ENCODE results near the gene NLRC4. TPM values are rescaled to one million over a fixed set of nuclear protein-coding genes. Genes with fewer than 3 reads are reported as not detected.

NLRC4 gene
- total and polyA plus RNA-seq, 8 donors = 0.30 to 1.3 (median 0.83) TPM; not detected in 2

- H3K36me3 ChIP-seq = no peaks in the 10 kb centered on the region
Observed at GRCh38 chr2:32272279-32272678, 7.6 kb upstream of the NLRC4 start.

DNA sequence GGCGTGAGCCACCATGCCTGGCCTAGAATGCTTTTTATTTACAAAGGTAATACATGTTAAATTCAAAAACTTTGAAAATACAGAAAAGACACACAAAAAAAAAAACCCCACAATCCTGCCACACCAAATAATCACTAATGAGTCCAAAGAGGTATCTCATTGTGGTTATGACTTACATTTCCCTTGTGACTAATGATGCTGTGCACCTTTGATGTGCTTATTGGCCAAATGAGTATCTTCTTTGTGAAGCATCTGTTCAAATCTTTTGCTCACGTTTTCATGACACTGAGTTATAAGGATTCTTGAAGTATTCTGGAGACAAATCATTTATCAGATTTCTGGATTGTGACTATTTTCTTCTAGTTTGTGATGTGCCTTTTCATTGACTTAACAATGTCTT, 6.4 kb upstream of the NLRC4 start:
- TF ChIP-seq EP300 (IDR thresholded peaks at IDR 0.05) (no peak), POLR2A (IDR thresholded peaks at IDR 0.05) (no peak), CTCF (IDR thresholded peaks at IDR 0.05) (no peak), POLR2AphosphoS5 (IDR thresholded peaks at IDR 0.05) (no peak)
- Histone ChIP-seq H3K27me3 (peaks cover 0 to 3% (median 0%) of the 10 kb centered on the region in 3 donors), H3K4me1 (no peaks in the 10 kb centered on the region), H3K36me3 (no peaks in the 10 kb centered on the region), H3K27ac (no peak overlapping the region), H3K4me3 (no peak overlapping the region), H3K9me3 (no peaks in the 10 kb centered on the region)
- DNase-seq = no peak
- 64 to 78% (median 70%) methylated on average over 2 of the region's 2 CpGs for WGBS, 5 donors
- intact Hi-C loops (cut with DNase I; ENCODE audit: low total_unique reads) = no loop called here

More at GRCh38 chr2:32272279-32272678, 7.6 kb upstream of the NLRC4 start:
- H3K4me3 ChIP-seq = no peak overlapping the region
- H3K9me3 ChIP-seq = no peaks in the 10 kb centered on the region
- no peak for TF ChIP-seq POLR2AphosphoS5 (IDR thresholded peaks at IDR 0.05)
- TF ChIP-seq POLR2A (IDR thresholded peaks at IDR 0.05) = no peak
- H3K27me3 ChIP-seq = peaks cover 0 to 3% (median 0%) of the 10 kb centered on the region in 3 donors
- DNase-seq = no peak
- 41 to 52% (median 44%) methylated on average over 3 of the region's 3 CpGs for WGBS, 5 donors
- peaks cover 0 to 5% (median 4%) of the 10 kb centered on the region in 4 donors for H3K4me1 ChIP-seq
- intact Hi-C loops (cut with DNase I; ENCODE audit: low total_unique reads) = no loop called here
- no peak overlapping the region for H3K27ac ChIP-seq

GRCh38 chr2:32262105-32262504, 2.6 kb downstream of the NLRC4 start:
- intact Hi-C loops (cut with DNase I; ENCODE audit: low total_unique reads) = no loop called here
- H3K27ac ChIP-seq = peak overlapping the region in 2 of 5 donors; percentile 42 to 71
- TF ChIP-seq CTCF (IDR thresholded peaks at IDR 0.05) (no peak), POLR2A (IDR thresholded peaks at IDR 0.05) (no peak), POLR2AphosphoS5 (IDR thresholded peaks at IDR 0.05) (no peak), EP300 (IDR thresholded peaks at IDR 0.05) (no peak)

GRCh38 chr2:32260376-32260775, 4.3 kb downstream of the NLRC4 start:
- Histone ChIP-seq H3K36me3 (no peaks in the 10 kb centered on the region), H3K27ac (no peak overlapping the region), H3K4me1 (no peaks in the 10 kb centered on the region), H3K9me3 (no peaks in the 10 kb centered on the region), H3K4me3 (no peak overlapping the region), H3K27me3 (no peaks in the 10 kb centered on the region)
- TF ChIP-seq POLR2AphosphoS5 (IDR thresholded peaks at IDR 0.05) = no peak
- TF ChIP-seq POLR2A (IDR thresholded peaks at IDR 0.05) = no peak
- no peak for TF ChIP-seq CTCF (IDR thresholded peaks at IDR 0.05)
- no peak for TF ChIP-seq EP300 (IDR thresholded peaks at IDR 0.05)
- DNase-seq = no peak
- 63 to 84% (median 68%) methylated on average over 2 of the region's 2 CpGs for WGBS, 5 donors
- intact Hi-C loops (cut with DNase I; ENCODE audit: low total_unique reads) = no loop called here

More at GRCh38 chr2:32262105-32262504, 2.6 kb downstream of the NLRC4 start:
- no peak overlapping the region for H3K4me3 ChIP-seq
- WGBS, 5 donors = 81 to 93% (median 85%) methylated on average over 3 of the region's 3 CpGs
- no peaks in the 10 kb centered on the region for H3K4me1 ChIP-seq
- DNase-seq = peak in 1 of 2 donors; percentile 7
- H3K9me3 ChIP-seq = no peaks in the 10 kb centered on the region
- no peaks in the 10 kb centered on the region for H3K27me3 ChIP-seq
- no peaks in the 10 kb centered on the region for H3K36me3 ChIP-seq

- Histone ChIP-seq H3K4me1 (no peaks in the 10 kb centered on the region), H3K36me3 (peaks cover 0 to 3% (median 0%) of the 10 kb centered on the region in 4 donors), H3K27me3 (no peaks in the 10 kb centered on the region), H3K27ac (no peak overlapping the region), H3K4me3 (no peak overlapping the region), H3K9me3 (no peaks in the 10 kb centered on the region)
- TF ChIP-seq EP300 (IDR thresholded peaks at IDR 0.05) = no peak
- TF ChIP-seq POLR2AphosphoS5 (IDR thresholded peaks at IDR 0.05) = no peak
- TF ChIP-seq CTCF (IDR thresholded peaks at IDR 0.05) = no peak
- TF ChIP-seq POLR2A (IDR thresholded peaks at IDR 0.05) = no peak
- 79 to 84% (median 80%) methylated on average over 13 of the region's 13 CpGs for WGBS, 5 donors
- intact Hi-C loops (cut with DNase I; ENCODE audit: low total_unique reads) = no loop called here
- DNase-seq = no peak
Observed at GRCh38 chr2:32258242-32258641, 6.4 kb downstream of the NLRC4 start.
